ENCODE measurements around the gene NAIF1. TPM values are rescaled to one million over a fixed set of nuclear protein-coding genes. Genes with fewer than 3 reads are reported as not detected.

Gene NAIF1
- total RNA-seq, 1 donor from 2014 or later: 48.2 TPM

- intact Hi-C loops (cut with DNase I): no loop called here
- peak overlapping the region; percentile 90 to 91 for H3K27ac ChIP-seq
- H3K4me3 ChIP-seq: peak overlapping the region in 1 of 2 donors; percentile 40
- H3K36me3 ChIP-seq: no peaks in the 10 kb centered on the region
- peaks cover 17 to 44% of the 10 kb centered on the region in 2 donors for H3K4me1 ChIP-seq
- no peak for DNase-seq (ENCODE audit: low spot score in 2 of 2)
- H3K9me3 ChIP-seq: no peaks in the 10 kb centered on the region
- H3K27me3 ChIP-seq: no peaks in the 10 kb centered on the region
- TF ChIP-seq CTCF (IDR thresholded peaks at IDR 0.05): no peak
Measured at GRCh38 chr9:128091571-128091970, 24.5 kb upstream of the NAIF1 start.

DNA sequence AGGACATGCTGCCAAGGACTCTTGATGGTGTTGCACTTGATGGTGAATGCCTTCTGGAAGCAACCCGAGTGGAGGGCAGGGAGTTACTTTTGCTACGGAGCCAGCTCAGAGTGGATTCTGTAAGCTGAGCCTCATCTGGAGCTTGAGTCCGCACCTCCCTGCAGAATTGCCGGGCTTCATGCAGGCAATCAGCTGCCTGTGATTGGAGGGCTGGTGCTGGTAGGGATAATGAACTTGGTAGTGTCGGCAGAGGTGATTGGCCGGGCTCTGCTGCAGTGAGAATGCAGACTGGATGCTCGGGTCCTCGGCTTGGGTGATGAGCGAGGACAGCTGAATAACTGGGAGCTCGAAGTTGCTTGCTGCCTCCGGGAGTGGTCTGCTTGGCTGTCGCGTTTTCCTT, 24.0 kb upstream of the NAIF1 start:
- no peaks in the 10 kb centered on the region for H3K27me3 ChIP-seq
- H3K27ac ChIP-seq: peak overlapping the region in 1 of 2 donors; percentile 14
- no peak for TF ChIP-seq CTCF (IDR thresholded peaks at IDR 0.05)
- H3K4me3 ChIP-seq: peak overlapping the region in 1 of 2 donors; percentile 40
- intact Hi-C loops (cut with DNase I): no loop called here
- DNase-seq (ENCODE audit: low spot score in 2 of 2): peak in 1 of 2 donors; percentile 87
- no peaks in the 10 kb centered on the region for H3K36me3 ChIP-seq
- peaks cover 17 to 44% of the 10 kb centered on the region in 2 donors for H3K4me1 ChIP-seq
- no peaks in the 10 kb centered on the region for H3K9me3 ChIP-seq

DNA sequence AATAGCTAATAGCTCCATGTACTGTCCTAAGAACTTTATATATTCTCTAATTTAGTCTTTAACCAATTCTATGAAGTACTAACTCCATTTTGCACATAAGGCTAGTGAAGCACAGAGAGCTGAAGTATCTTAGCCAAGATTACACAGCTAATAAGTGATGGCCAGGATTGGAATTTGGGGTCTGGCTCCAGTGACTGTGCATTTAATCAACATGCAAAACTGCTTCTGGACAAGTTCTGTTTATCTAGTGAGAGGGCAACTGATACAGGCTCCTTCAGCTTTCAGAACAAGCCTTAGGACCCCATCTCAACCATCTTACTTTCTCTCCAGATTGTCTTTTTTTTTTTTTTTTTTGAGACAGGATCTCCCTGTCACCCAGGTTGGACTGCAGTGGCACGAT, 22.2 kb upstream of the NAIF1 start:
- Histone ChIP-seq H3K9me3 (no peaks in the 10 kb centered on the region), H3K27me3 (no peaks in the 10 kb centered on the region), H3K27ac (no peak overlapping the region), H3K4me1 (peaks cover 10 to 33% of the 10 kb centered on the region in 2 donors), H3K36me3 (no peaks in the 10 kb centered on the region), H3K4me3 (no peak overlapping the region)
- no peak for TF ChIP-seq CTCF (IDR thresholded peaks at IDR 0.05)
- DNase-seq (ENCODE audit: low spot score in 2 of 2): no peak
- intact Hi-C loops (cut with DNase I): no loop called here

GRCh38 chr9:128088253-128088945, 21.3 kb upstream of the NAIF1 start:
- Histone ChIP-seq H3K27me3 (no peaks in the 10 kb centered on the region), H3K4me3 (no peak overlapping the region), H3K9me3 (no peaks in the 10 kb centered on the region), H3K27ac (no peak overlapping the region), H3K36me3 (no peaks in the 10 kb centered on the region), H3K4me1 (peaks cover 5 to 27% of the 10 kb centered on the region in 2 donors)
- no peak for TF ChIP-seq CTCF (IDR thresholded peaks at IDR 0.05)
- DNase-seq (ENCODE audit: low spot score in 2 of 2): no peak
- intact Hi-C loops (cut with DNase I): no loop called here

GRCh38 chr9:128087262-128087661, 20.1 kb upstream of the NAIF1 start:
- H3K27me3 ChIP-seq: no peaks in the 10 kb centered on the region
- no peaks in the 10 kb centered on the region for H3K9me3 ChIP-seq
- H3K4me3 ChIP-seq: no peak overlapping the region
- no peak for DNase-seq (ENCODE audit: low spot score in 2 of 2)
- no peak overlapping the region for H3K27ac ChIP-seq
- no peak for TF ChIP-seq CTCF (IDR thresholded peaks at IDR 0.05)
- intact Hi-C loops (cut with DNase I): no loop called here
- peaks cover 3 to 16% of the 10 kb centered on the region in 2 donors for H3K4me1 ChIP-seq
- no peaks in the 10 kb centered on the region for H3K36me3 ChIP-seq
